GM21390 (cell line): ENCODE results near the gene ZNF629.
"Not testable (repeated sequence)": the region's sequence is repeated elsewhere in the genome, so short reads cannot be mapped to it uniquely, and the experiment has no call there.

Experiments used
- ATAC-seq: cut with Tn5 transposase; IDR thresholded peaks from one replicate; pipeline ENCODE4 v1.9.1; 2021; ENCODE audit not compliant: unreplicated experiment

Gene ZNF629

GRCh38 chr16:30786936-30787612 lies at the start of gene ZNF629:
Gene ZNF629 (minus strand): TSS chr16:30787205. CDS start chr16:30784482, 2,723 bp downstream.
- no peak for ATAC-seq

- ATAC-seq = no peak
Measured at GRCh38 chr16:30834130-30834740, 47.2 kb upstream of the ZNF629 start.

GRCh38 chr16:30830072-30830417 lies 43.0 kb upstream of the ZNF629 start:
- ATAC-seq = no peak

- no peak for ATAC-seq
Measured at GRCh38 chr16:30829130-30830071, 42.4 kb upstream of the ZNF629 start.

GRCh38 chr16:30821891-30822290 lies 34.9 kb upstream of the ZNF629 start:
- no peak for ATAC-seq

GRCh38 chr16:30821441-30821840 lies 34.4 kb upstream of the ZNF629 start:
- ATAC-seq = not testable (repeated sequence)

GRCh38 chr16:30820952-30821421 lies 34.0 kb upstream of the ZNF629 start:
- no peak for ATAC-seq

GRCh38 chr16:30816769-30817168 lies 29.8 kb upstream of the ZNF629 start:
- ATAC-seq = no peak

GRCh38 chr16:30813821-30814189 lies 26.8 kb upstream of the ZNF629 start:
- peak; percentile 16 for ATAC-seq

GRCh38 chr16:30809675-30810074 lies 22.7 kb upstream of the ZNF629 start:
- not testable (repeated sequence) for ATAC-seq

GRCh38 chr16:30808890-30809426 lies 22.0 kb upstream of the ZNF629 start:
- not testable (repeated sequence) for ATAC-seq

GRCh38 chr16:30808146-30808545 lies 21.1 kb upstream of the ZNF629 start:
- no peak for ATAC-seq

- no peak for ATAC-seq
Measured at GRCh38 chr16:30805370-30806169, 18.6 kb upstream of the ZNF629 start.

GRCh38 chr16:30805056-30805369 lies 18.0 kb upstream of the ZNF629 start:
- ATAC-seq = no peak

- ATAC-seq = no peak
Measured at GRCh38 chr16:30802936-30803335, 15.9 kb upstream of the ZNF629 start.

- no peak for ATAC-seq
Measured at GRCh38 chr16:30797670-30798309, 10.8 kb upstream of the ZNF629 start.

GRCh38 chr16:30794634-30795033 lies 7.6 kb upstream of the ZNF629 start:
- ATAC-seq = no peak

- ATAC-seq = no peak
Measured at GRCh38 chr16:30793508-30794069, 6.6 kb upstream of the ZNF629 start.

GRCh38 chr16:30787613-30788378 lies 791 bp upstream of the ZNF629 start:
- no peak for ATAC-seq
